Activated CD4-positive, CD25-positive, alpha-beta regulatory T cell (primary cell): ENCODE data around the gene GPRASP2.
A peak's percentile ranks its signal among the peaks of the same experiment; 100 is the strongest.

Experiments used
- DNase-seq, 4 experiments: peaks; one replicate each; lab custom pipeline; 2025; lab: John Stamatoyannopoulos, UW

The GPRASP2 gene

DNA sequence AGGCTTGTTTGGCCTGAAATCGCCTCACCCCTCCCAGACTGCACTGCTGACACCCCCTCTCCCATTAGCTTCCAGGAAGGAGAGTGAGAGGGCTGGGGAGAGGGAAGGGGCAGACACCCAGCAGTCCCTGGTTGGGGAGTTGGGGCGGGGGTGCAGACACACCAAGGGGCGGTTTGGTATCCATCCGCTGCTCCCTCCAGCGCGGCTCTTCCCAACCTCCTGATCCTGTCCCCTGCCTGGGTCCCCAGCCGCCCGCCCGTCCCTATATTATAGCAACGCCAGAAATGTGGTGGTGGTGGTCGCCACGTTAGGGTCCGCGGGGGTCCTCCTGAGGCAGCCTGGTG lies 33.2 kb downstream of the GPRASP2 start:
- no peak for DNase-seq

DNA sequence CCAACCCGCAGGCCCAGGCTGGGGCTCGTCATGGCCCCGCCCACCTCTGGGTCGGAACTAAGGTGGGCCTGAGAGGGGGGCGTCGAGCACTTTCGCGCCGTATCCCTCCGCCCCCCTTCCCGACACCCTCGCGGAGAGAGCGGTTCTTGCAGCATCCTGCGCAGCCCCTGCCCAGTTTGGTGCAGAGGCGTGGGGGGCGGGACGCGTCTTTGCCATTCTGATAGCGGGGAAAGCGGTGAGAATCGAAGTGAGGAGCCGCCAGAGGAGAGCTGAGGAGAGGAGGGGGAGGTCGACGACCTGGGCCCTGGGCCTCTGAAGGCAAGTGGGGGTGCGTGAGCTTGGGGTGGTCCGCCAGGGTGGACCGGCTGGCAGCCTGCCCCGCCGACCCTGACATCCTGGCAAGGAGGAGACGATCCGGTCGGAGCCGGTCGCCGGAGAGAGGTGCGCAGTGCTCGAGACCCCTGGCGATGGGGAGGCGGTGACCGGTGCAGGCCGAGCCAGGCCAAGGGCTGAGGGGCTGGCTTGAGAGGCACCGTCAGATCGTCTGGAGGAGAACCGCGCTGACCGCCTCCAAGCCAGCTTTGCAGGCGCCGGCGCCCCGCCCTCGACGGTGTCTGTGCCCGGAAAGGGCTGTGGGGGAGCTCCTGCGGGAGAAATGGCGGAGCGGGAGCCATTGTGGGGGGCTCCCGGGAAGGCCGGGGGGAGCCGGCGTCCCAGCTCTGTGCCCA lies 33.8 kb downstream of the GPRASP2 start:
- peak; percentile 0 to 1 (median 0) for DNase-seq

DNA sequence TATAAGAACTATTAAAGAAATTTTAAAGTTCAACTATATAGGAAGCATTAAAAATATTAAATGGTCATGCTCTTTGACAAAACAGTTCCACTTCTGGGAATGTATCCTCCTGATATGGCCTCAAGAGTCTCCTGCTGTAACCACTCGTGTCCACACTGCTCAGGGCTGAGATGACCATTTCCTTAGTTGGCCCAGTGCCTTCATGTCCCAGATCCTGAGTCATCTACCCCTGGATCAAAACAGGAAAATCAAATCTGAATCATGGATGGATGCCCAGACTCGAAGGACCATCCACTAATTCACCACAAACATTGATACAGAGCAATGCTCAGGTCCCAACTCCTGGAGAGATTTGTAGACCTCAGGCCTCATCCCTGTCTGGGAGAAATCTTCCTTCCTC lies 53.0 kb downstream of the GPRASP2 start:
- DNase-seq, result no peak

DNA sequence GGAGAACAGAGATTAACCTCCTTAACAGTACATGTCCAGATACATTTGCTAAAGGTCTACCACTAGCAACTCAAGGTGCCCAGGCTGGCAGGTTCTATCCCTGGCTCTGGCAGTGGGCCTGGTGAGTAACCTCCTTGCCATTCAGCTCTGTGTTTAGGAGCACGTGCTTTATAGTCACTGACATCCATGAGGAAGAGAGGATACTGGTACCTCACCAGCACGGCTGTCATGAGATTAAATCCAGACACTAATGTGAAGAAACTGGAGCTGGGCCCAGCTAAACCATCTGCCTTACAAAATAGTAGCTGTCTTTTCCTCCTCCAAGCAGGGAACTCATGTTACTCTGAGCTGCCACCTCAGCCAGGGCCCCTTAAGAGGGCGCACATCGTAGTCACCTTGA lies 53.6 kb downstream of the GPRASP2 start:
- DNase-seq, result no peak

DNA sequence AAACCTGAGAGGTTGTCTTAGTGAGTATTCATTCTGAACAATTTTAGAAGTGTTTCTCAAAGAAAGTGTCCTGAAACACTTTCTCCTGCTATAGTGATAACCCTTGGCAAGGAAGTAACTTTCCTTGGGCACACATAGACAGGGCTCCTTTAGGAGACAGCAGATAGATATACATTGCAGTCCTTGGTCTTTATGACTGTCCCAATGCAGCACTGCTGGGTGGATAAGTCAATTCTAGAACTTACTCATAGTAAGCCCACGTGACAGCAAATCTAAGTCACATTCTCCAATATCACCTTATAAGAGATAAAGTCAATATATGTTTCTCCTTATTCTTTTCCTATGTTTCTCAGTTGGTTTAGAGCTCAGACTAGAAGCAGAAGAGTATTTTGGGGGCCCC lies 55.0 kb downstream of the GPRASP2 start:
- no peak for DNase-seq
